Glutamatergic neuron (in vitro differentiated cells): Measurements from ENCODE around the gene ZNF263. TPM values are rescaled to one million over a fixed set of nuclear protein-coding genes. Genes with fewer than 3 reads are reported as not detected.

Experiments
- DNase-seq: peaks from one replicate; pipeline ENCODE4 v3.0.0; 2022
- H3K27ac Mint-ChIP-seq: one replicate; pipeline ENCODE4 v1.8.0; 2020; ENCODE audit warnings: mild to moderate bottlenecking, mixed read lengths, inconsistent platforms; ENCODE audit not compliant: unreplicated experiment
- H3K27me3 Mint-ChIP-seq: one replicate; pipeline ENCODE4 v1.8.0; 2020; ENCODE audit warnings: mild to moderate bottlenecking, moderate library complexity, mixed read lengths, inconsistent platforms; ENCODE audit not compliant: unreplicated experiment
- H3K36me3 Mint-ChIP-seq: one replicate; pipeline ENCODE4 v1.8.0; 2020; ENCODE audit warnings: mild to moderate bottlenecking, mixed read lengths, inconsistent platforms; ENCODE audit not compliant: unreplicated experiment
- H3K4me1 Mint-ChIP-seq: one replicate; pipeline ENCODE4 v1.8.0; 2020; ENCODE audit warnings: mild to moderate bottlenecking, low read depth, mixed read lengths, inconsistent platforms; ENCODE audit not compliant: unreplicated experiment
- H3K4me3 Mint-ChIP-seq: one replicate; pipeline ENCODE4 v1.8.0; 2020; ENCODE audit warnings: mild to moderate bottlenecking, mixed read lengths, inconsistent platforms; ENCODE audit not compliant: unreplicated experiment
- H3K9me3 Mint-ChIP-seq: one replicate; pipeline ENCODE4 v1.8.0; 2020; ENCODE audit warnings: mild to moderate bottlenecking, moderate library complexity, mixed read lengths, inconsistent platforms; ENCODE audit not compliant: unreplicated experiment
- total RNA-seq: library from RNA; stranded (reverse); fragmentation: NEBNext Ultra II Directional; extraction: Animal tissue kit (Norgen Biotek cat#: 25700); gene quantifications from one replicate; pipeline ENCODE4 v1.2.1, GENCODE V29; 2021; ENCODE audit not compliant: unreplicated experiment
- TF ChIP-seq, protein P1 (sequence below): fragments of 200-600 bp; sonication (generic); IDR thresholded peaks from one replicate; pipeline ENCODE4 v1.5.0; 2021; ENCODE audit not compliant: partially characterized antibody, unreplicated experiment

The ZNF263 gene
- total RNA-seq, 1 donor from 2014 or later, result 33.1 TPM

DNA sequence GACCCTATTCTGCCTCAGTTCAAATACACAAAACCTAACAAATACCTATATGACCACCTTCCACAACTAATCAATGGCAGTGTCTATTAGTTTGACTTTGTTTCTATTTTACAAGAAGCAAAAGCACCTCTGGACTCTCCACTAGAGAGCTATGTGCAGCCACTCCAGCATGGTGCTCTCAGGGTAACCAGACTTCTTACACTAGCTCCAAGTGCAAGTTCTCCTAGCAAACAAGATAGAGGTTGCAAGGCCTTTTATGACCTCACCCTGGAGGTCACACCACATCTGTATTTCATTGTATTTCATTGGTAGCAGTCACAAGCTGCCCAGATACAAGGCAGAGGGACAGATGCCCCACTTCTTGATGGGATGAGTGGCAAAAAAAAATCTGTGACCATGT lies 8.3 kb upstream of the ZNF263 start:
- TF ChIP-seq, protein P1, sequence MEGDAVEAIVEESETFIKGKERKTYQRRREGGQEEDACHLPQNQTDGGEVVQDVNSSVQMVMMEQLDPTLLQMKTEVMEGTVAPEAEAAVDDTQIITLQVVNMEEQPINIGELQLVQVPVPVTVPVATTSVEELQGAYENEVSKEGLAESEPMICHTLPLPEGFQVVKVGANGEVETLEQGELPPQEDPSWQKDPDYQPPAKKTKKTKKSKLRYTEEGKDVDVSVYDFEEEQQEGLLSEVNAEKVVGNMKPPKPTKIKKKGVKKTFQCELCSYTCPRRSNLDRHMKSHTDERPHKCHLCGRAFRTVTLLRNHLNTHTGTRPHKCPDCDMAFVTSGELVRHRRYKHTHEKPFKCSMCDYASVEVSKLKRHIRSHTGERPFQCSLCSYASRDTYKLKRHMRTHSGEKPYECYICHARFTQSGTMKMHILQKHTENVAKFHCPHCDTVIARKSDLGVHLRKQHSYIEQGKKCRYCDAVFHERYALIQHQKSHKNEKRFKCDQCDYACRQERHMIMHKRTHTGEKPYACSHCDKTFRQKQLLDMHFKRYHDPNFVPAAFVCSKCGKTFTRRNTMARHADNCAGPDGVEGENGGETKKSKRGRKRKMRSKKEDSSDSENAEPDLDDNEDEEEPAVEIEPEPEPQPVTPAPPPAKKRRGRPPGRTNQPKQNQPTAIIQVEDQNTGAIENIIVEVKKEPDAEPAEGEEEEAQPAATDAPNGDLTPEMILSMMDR, result no peak
- Mint-ChIP-seq H3K27ac (no peak overlapping the region), H3K4me3 (no peak overlapping the region)

DNA sequence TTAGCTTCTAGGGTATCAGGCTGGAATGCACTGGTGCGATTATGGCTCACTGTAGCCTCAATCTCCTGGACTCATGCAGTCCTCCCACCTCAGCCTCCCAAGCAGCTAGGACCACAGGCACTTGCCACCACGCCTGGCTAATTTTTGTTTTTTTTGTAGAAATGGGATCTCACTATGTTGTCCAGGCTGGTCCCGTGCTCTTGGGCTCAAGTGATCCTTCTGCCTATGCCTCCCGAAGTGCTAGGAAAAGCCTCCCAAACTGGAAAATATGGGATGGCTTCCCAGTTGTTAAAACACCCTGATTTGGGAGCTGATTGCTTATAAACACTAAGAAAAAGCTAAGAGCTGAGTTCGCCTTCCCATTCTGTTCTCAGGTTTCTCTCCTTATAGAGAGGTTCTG lies 6.6 kb upstream of the ZNF263 start:
- TF ChIP-seq, protein P1, result no peak
- no peak overlapping the region for H3K4me3 Mint-ChIP-seq
- no peaks in the 10 kb centered on the region for H3K27me3 Mint-ChIP-seq
- H3K36me3 Mint-ChIP-seq, result no peaks in the 10 kb centered on the region
- no peak overlapping the region for H3K27ac Mint-ChIP-seq
- no peak for DNase-seq
- peaks cover 1% of the 10 kb centered on the region for H3K9me3 Mint-ChIP-seq
- H3K4me1 Mint-ChIP-seq, result no peaks in the 10 kb centered on the region

More for the DNA sequence above, 8.3 kb upstream of the ZNF263 start:
- no peaks in the 10 kb centered on the region for H3K36me3 Mint-ChIP-seq
- H3K27me3 Mint-ChIP-seq, result no peaks in the 10 kb centered on the region
- no peak for DNase-seq
- H3K9me3 Mint-ChIP-seq, result peaks cover 1% of the 10 kb centered on the region
- no peaks in the 10 kb centered on the region for H3K4me1 Mint-ChIP-seq

GRCh38 chr16:3281222-3281820 lies 2.0 kb upstream of the ZNF263 start:
- Mint-ChIP-seq H3K27me3 (peaks cover 20% of the 10 kb centered on the region), H3K36me3 (peaks cover 7% of the 10 kb centered on the region), H3K4me1 (peaks cover 11% of the 10 kb centered on the region), H3K9me3 (peaks cover 13% of the 10 kb centered on the region), H3K4me3 (peak overlapping the region; percentile 59), H3K27ac (peak overlapping the region; percentile 97)
- TF ChIP-seq, protein P1, result no peak
- DNase-seq, result no peak

DNA sequence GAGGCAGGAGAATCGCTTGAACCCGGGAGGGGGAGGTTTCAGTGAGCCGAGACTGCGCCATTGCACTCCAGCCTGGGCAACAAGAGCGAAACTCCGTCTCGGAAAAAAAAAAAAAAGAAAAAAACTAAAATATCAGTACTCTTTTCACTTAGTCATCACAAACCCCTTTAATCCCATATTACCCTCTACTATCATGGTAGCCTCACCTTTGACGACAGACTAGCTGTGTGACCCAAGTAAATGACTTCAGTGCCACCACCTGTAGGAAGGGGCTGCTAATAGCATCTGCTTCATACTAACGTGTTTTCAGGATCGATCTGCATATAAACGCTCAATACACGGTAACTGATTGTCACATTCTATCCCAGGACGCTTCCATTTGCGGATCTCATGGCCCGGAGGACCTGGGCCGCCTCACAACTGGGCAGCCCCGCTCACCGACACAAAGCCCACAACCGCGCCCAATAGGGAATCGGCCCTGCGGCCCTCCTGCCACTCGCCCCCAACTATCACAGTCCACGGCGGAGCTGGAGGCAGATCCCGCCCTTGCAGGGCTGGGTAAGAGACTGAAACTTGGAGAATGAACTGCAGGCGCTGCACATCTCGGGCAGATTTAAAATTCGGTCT lies 1.1 kb upstream of the ZNF263 start:
- Mint-ChIP-seq H3K36me3 (peaks cover 10% of the 10 kb centered on the region), H3K9me3 (peaks cover 13% of the 10 kb centered on the region), H3K27ac (peak overlapping the region; percentile 97), H3K27me3 (peaks cover 20% of the 10 kb centered on the region), H3K4me3 (peak overlapping the region; percentile 96), H3K4me1 (peaks cover 11% of the 10 kb centered on the region)
- peak; percentile 79 for DNase-seq
- TF ChIP-seq, protein P1, result no peak
